Measurements from ENCODE around the gene DDX56. TPM values are rescaled to one million over a fixed set of nuclear protein-coding genes. Genes with fewer than 3 reads are reported as not detected.

Gene DDX56
- 79.9 to 95.6 TPM (median 81.6 TPM) in 3 replicates for polyA plus RNA-seq
- polyA plus RNA-seq (2011; ENCODE audit: low read depth): 35.3 TPM
- 55.7 and 62.8 TPM in 2 replicates for polyA plus RNA-seq (2011; cell fraction: cytosol; rRNA removed)
- polyA plus RNA-seq (2011; cell fraction: nucleus; rRNA removed): 162 and 178 TPM in 2 replicates
- polyA plus RNA-seq (2012; ENCODE audit: low replicate concordance): 71.2 and 71.6 TPM in 2 replicates
- 71.9 to 122 TPM (median 76.6 TPM) in 3 replicates for polyA minus RNA-seq
- polyA minus RNA-seq (2011; cell fraction: cytosol; rRNA and poly(A)+ RNA removed): 36.3 TPM
- 50.8 and 65.9 TPM in 2 replicates for polyA minus RNA-seq (2011; cell fraction: nucleus; rRNA and poly(A)+ RNA removed)

DNA sequence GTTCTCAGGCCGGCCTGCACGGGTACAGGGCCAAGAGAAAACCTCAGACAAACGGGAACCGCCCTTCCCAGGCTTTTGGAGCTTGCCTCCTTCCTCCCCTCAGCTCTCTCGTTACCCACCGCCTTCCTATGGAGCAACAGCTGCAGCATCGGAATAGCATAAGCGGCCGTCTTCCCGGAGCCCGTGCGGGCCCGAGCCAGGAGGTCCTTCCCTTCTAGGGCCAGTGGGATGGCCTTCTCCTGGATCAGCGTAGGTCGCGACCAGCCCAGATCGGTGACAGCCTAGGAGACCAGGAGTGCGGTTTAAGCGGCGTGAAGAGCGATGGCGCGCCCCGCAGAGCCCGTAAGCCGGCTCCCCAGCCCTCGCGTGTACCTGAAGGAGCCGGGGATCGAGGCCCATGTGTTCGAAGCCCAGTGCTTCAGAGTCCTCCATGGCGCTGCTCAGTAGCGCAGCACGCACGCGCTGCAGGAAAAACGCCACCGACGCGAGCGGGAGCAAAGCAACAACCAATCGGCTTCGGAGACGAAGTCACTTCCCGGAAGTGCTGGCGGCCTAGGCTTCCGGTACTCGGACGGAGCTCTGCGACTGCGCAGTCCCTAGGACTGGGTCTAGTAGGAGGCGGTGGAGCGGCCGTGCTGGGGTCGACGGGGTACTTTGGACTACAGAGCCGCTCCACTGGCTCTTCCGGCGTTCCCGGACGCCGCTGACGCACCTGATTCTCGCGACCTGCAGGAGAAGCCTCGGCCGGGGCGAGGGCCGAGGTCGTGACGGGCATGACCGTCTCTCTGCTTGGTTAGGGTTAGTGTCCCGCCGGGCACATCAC is at the start of gene DDX56:
TSS of gene DDX56 (minus strand) at position 445 of the 823 bp plus-strand sequence. CDS start at position 432, 13 bp downstream.
- Histone ChIP-seq H3K9ac (ENCODE audit: control insufficient read depth, extremely low read depth, insufficient read depth, low read length) (peak within 1 kb of the TSS; percentile 88), H3K9me1 (ENCODE audit: control insufficient read depth, extremely low read depth, insufficient read depth, low read length) (no peaks in the 10 kb centered on the region), H2AFZ (ENCODE audit: control insufficient read depth, low read length) (peak within 1 kb of the TSS; percentile 84), H3K27me3 (ENCODE audit: control insufficient read depth, extremely low read depth, insufficient read depth, low read length) (no peaks in the 10 kb centered on the region), H4K20me1 (ENCODE audit: control insufficient read depth, extremely low read depth, insufficient read depth, low read length) (no peaks in the 10 kb centered on the region), H3K79me2 (ENCODE audit: control insufficient read depth, insufficient read depth, low read length) (peaks cover 60% of the 10 kb centered on the region), H3K4me1 (ENCODE audit: control insufficient read depth, extremely low read depth, insufficient read depth, low read length) (peaks cover 12% of the 10 kb centered on the region), H3K4me3 (ENCODE audit: control insufficient read depth in 2 of 3, extremely low read depth in 1 of 3, insufficient read depth in 2 of 3, low read depth in 1 of 3, low read length in 3 of 3) (peak within 1 kb of the TSS; percentile 73 to 89 (median 82)), H3K27ac (ENCODE audit: control insufficient read depth, insufficient read depth, low read length) (peak within 1 kb of the TSS; percentile 82), H3K4me2 (ENCODE audit: control insufficient read depth, extremely low read depth, insufficient read depth, low read depth, low read length) (peak within 1 kb of the TSS; percentile 88), H3K9me3 (ENCODE audit: control insufficient read depth, low read depth, low read length) (no peaks in the 10 kb centered on the region), H3K36me3 (ENCODE audit: control insufficient read depth in 2 of 2, extremely low read depth in 1 of 2, insufficient read depth in 2 of 2, low read length in 2 of 2) (peaks cover 33 to 58% of the 10 kb centered on the region in 2 experiments)
- FAIRE-seq: peak; percentile 67
- DNase-seq (ENCODE audit: low read depth, low spot score): no peak
- TF ChIP-seq EZH2 (IDR thresholded peaks at IDR 0.05; ENCODE audit: low read length): no peak
- TF ChIP-seq, protein P1, sequence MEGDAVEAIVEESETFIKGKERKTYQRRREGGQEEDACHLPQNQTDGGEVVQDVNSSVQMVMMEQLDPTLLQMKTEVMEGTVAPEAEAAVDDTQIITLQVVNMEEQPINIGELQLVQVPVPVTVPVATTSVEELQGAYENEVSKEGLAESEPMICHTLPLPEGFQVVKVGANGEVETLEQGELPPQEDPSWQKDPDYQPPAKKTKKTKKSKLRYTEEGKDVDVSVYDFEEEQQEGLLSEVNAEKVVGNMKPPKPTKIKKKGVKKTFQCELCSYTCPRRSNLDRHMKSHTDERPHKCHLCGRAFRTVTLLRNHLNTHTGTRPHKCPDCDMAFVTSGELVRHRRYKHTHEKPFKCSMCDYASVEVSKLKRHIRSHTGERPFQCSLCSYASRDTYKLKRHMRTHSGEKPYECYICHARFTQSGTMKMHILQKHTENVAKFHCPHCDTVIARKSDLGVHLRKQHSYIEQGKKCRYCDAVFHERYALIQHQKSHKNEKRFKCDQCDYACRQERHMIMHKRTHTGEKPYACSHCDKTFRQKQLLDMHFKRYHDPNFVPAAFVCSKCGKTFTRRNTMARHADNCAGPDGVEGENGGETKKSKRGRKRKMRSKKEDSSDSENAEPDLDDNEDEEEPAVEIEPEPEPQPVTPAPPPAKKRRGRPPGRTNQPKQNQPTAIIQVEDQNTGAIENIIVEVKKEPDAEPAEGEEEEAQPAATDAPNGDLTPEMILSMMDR (optimal IDR thresholded peaks at IDR 0.05 in 1 of 3, IDR thresholded peaks at IDR 0.05 in 1 of 3, conservative IDR thresholded peaks at IDR 0.05 in 1 of 3; ENCODE audit: extremely low read depth in 1 of 3, insufficient read depth in 2 of 3, low read length in 3 of 3): no peak
- dilution Hi-C loops (cut with MboI; ENCODE audit: extremely low pct_ligation_motif_present, low sequenced_read_pairs): no loop called here

DNA sequence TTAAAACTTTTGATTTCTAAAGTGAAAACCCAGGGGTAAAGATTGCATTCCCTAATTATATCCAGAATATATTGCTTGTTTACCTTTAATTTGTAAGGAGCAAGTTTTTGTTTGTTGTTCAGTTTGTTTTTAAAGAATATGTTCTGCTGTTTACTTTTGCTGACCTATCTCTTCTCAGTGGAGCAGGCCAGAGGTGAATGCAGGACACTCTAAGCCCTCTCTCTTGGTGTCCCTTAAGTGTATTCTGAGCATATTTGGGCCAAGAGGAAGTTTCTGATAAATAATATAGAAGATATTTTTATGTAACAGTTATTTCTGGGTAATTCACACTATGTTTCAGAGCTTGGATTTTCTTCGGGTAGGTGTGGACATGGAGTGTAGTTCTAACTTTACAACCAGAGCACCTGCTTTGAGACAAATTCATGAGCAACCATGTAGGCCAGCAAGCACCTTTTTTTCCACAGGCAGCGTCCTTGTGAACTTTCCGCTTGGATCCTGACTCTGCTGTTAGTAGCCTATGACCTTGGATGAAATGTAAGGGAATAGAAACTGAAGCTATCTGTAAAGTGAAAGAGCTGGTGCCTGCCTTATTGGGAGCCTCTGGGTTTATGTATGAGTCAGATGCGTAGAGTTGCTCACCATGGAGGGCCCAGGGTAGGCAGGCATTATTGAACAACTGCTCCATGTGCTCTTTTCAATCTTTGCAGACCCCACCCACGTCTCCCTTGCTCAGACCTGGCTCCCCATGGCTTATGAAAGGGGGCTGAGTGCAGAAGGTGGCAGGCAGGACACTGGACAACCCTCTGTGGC is 48.8 kb upstream of the DDX56 start:
- Histone ChIP-seq H3K4me3 (ENCODE audit: control insufficient read depth in 2 of 3, extremely low read depth in 1 of 3, insufficient read depth in 2 of 3, low read depth in 1 of 3, low read length in 3 of 3) (no peak overlapping the region), H2AFZ (ENCODE audit: control insufficient read depth, low read length) (no peak overlapping the region), H3K9ac (ENCODE audit: control insufficient read depth, extremely low read depth, insufficient read depth, low read length) (no peak overlapping the region), H3K27ac (ENCODE audit: control insufficient read depth, insufficient read depth, low read length) (no peak overlapping the region), H3K79me2 (ENCODE audit: control insufficient read depth, insufficient read depth, low read length) (peaks cover 86% of the 10 kb centered on the region), H3K27me3 (ENCODE audit: control insufficient read depth, extremely low read depth, insufficient read depth, low read length) (no peaks in the 10 kb centered on the region), H3K4me2 (ENCODE audit: control insufficient read depth, extremely low read depth, insufficient read depth, low read depth, low read length) (no peak overlapping the region), H4K20me1 (ENCODE audit: control insufficient read depth, extremely low read depth, insufficient read depth, low read length) (no peaks in the 10 kb centered on the region), H3K9me1 (ENCODE audit: control insufficient read depth, extremely low read depth, insufficient read depth, low read length) (no peaks in the 10 kb centered on the region), H3K36me3 (ENCODE audit: control insufficient read depth in 2 of 2, extremely low read depth in 1 of 2, insufficient read depth in 2 of 2, low read length in 2 of 2) (peaks cover 13 to 23% of the 10 kb centered on the region in 2 experiments), H3K4me1 (ENCODE audit: control insufficient read depth, extremely low read depth, insufficient read depth, low read length) (peaks cover 28% of the 10 kb centered on the region), H3K9me3 (ENCODE audit: control insufficient read depth, low read depth, low read length) (no peaks in the 10 kb centered on the region)
- TF ChIP-seq, protein P1 (optimal IDR thresholded peaks at IDR 0.05 in 1 of 3, IDR thresholded peaks at IDR 0.05 in 1 of 3, conservative IDR thresholded peaks at IDR 0.05 in 1 of 3; ENCODE audit: extremely low read depth in 1 of 3, insufficient read depth in 2 of 3, low read length in 3 of 3): no peak
- no peak for TF ChIP-seq EZH2 (IDR thresholded peaks at IDR 0.05; ENCODE audit: low read length)
- dilution Hi-C loops (cut with MboI; ENCODE audit: extremely low pct_ligation_motif_present, low sequenced_read_pairs): no loop called here
- DNase-seq (ENCODE audit: low read depth, low spot score): no peak
- FAIRE-seq: no peak
